ENCODE data around the gene UVRAG.

The UVRAG gene

DNA sequence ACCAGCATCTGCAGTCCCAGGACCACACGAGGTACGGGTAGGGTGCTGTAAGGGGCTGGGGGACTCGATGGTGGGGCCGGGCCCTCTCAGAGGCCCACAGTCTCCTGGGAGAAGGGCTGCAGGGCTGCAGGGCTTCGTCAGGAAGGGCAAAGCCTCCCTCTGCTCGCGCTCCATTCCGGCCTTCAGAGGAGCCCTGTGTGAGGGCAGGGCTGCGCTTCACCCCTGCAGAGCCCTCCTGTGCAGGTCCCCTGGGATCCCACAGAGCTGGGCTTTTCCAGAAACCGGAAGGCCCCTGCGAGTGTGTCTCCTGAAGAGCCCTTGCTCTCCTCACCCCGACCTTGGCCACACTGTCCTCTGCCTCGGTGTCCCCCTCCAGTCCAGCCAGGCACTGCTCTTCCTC, 364.1 kb downstream of the UVRAG start:
- H2AFZ ChIP-seq (ENCODE audit: low read depth, low read length) = no peak overlapping the region
- no peak overlapping the region for H3K4me3 ChIP-seq (ENCODE audit: insufficient read depth in 1 of 2, low read depth in 1 of 2, low read length in 2 of 2)
- no peaks in the 10 kb centered on the region for H3K36me3 ChIP-seq (ENCODE audit: control insufficient read depth in 1 of 2, insufficient read depth in 2 of 2, low read depth in 1 of 2, low read length in 2 of 2)
- no peaks in the 10 kb centered on the region for H3K9me3 ChIP-seq (ENCODE audit: control insufficient read depth, low read length)
- H2AK5ac ChIP-seq (ENCODE audit: low read length, severe bottlenecking) = no peak overlapping the region
- no peak overlapping the region for H3K4me2 ChIP-seq (ENCODE audit: low read length, poor library complexity, severe bottlenecking)
- DNase-seq = no peak
- no peak overlapping the region for H3K27ac ChIP-seq (ENCODE audit: low read length, poor library complexity, severe bottlenecking)
- no peak overlapping the region for H4K8ac ChIP-seq (ENCODE audit: low read length)
- no peaks in the 10 kb centered on the region for H3K79me1 ChIP-seq (replicated peaks; ENCODE audit: low read length, poor library complexity, severe bottlenecking)
- no peak overlapping the region for H3K23ac ChIP-seq (ENCODE audit: low read length in 2 of 2)
- H2BK15ac ChIP-seq (ENCODE audit: low read depth, poor library complexity, severe bottlenecking) = no peak overlapping the region
- H4K91ac ChIP-seq (ENCODE audit: low read length) = no peak overlapping the region
- H3K27me3 ChIP-seq (ENCODE audit: control insufficient read depth in 1 of 2, insufficient read depth in 1 of 2, low read length in 2 of 2) = peaks cover 17 to 18% of the 10 kb centered on the region in 2 experiments
- 85% methylated on average over 13 of the region's 13 CpGs for WGBS
- no peak overlapping the region for H3K4ac ChIP-seq (ENCODE audit: low read depth in 1 of 2, low read length in 2 of 2)
- H3K14ac ChIP-seq (ENCODE audit: low read length in 2 of 2) = no peak overlapping the region
- no peak overlapping the region for H2BK12ac ChIP-seq (ENCODE audit: low read length in 2 of 2)
- H2BK5ac ChIP-seq (ENCODE audit: low read depth, low read length, poor library complexity, severe bottlenecking) = no peak overlapping the region
- H3K18ac ChIP-seq (ENCODE audit: low read depth in 1 of 2, low read length in 2 of 2) = no peak overlapping the region
- H2BK120ac ChIP-seq (ENCODE audit: low read depth, low read length) = no peak overlapping the region
- H3K4me1 ChIP-seq (ENCODE audit: control insufficient read depth, insufficient read depth, low read depth, low read length) = peaks cover 5% of the 10 kb centered on the region
- no peak overlapping the region for H3K9ac ChIP-seq (ENCODE audit: low read length)

DNA sequence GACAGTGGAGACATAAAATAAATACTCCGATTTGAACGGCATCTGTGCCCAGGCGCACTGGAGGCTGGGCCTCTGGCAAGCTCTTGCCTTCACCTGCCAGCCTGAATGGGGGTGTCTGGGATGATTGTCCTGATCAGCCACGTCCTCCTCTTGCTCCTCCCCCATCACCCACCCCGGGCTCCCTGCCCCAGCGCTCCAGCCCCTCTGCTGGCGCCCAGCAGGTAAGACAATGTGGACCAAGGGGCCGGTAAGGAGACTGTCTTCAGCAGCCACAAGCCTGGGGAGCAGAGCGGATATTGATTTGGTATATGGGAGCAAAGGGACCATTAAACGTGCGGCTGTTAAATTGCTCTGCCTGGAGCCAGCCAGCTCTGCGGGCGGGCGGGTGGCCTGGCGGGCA, 366.4 kb downstream of the UVRAG start:
- no peak overlapping the region for H4K8ac ChIP-seq (ENCODE audit: low read length)
- DNase-seq = no peak
- H2AFZ ChIP-seq (ENCODE audit: low read depth, low read length) = no peak overlapping the region
- H3K36me3 ChIP-seq (ENCODE audit: control insufficient read depth in 1 of 2, insufficient read depth in 2 of 2, low read depth in 1 of 2, low read length in 2 of 2) = no peaks in the 10 kb centered on the region
- H3K4me3 ChIP-seq (ENCODE audit: insufficient read depth in 1 of 2, low read depth in 1 of 2, low read length in 2 of 2) = no peak overlapping the region
- no peak overlapping the region for H3K27ac ChIP-seq (ENCODE audit: low read length, poor library complexity, severe bottlenecking)
- H2BK15ac ChIP-seq (ENCODE audit: low read depth, poor library complexity, severe bottlenecking) = no peak overlapping the region
- H3K4me1 ChIP-seq (ENCODE audit: control insufficient read depth, insufficient read depth, low read depth, low read length) = peaks cover 5% of the 10 kb centered on the region
- no peak overlapping the region for H2BK120ac ChIP-seq (ENCODE audit: low read depth, low read length)
- H2AK5ac ChIP-seq (ENCODE audit: low read length, severe bottlenecking) = no peak overlapping the region
- no peaks in the 10 kb centered on the region for H3K9me3 ChIP-seq (ENCODE audit: control insufficient read depth, low read length)
- no peak overlapping the region for H2BK12ac ChIP-seq (ENCODE audit: low read length in 2 of 2)
- no peak overlapping the region for H3K4me2 ChIP-seq (ENCODE audit: low read length, poor library complexity, severe bottlenecking)
- H3K9ac ChIP-seq (ENCODE audit: low read length) = no peak overlapping the region
- no peak overlapping the region for H2BK5ac ChIP-seq (ENCODE audit: low read depth, low read length, poor library complexity, severe bottlenecking)
- H3K4ac ChIP-seq (ENCODE audit: low read depth in 1 of 2, low read length in 2 of 2) = no peak overlapping the region
- H3K18ac ChIP-seq (ENCODE audit: low read depth in 1 of 2, low read length in 2 of 2) = no peak overlapping the region
- no peaks in the 10 kb centered on the region for H3K79me1 ChIP-seq (replicated peaks; ENCODE audit: low read length, poor library complexity, severe bottlenecking)
- H3K23ac ChIP-seq (ENCODE audit: low read length in 2 of 2) = no peak overlapping the region
- H3K14ac ChIP-seq (ENCODE audit: low read length in 2 of 2) = no peak overlapping the region
- WGBS = 90% methylated on average over 8 of the region's 15 CpGs
- no peak overlapping the region for H4K91ac ChIP-seq (ENCODE audit: low read length)
- H3K27me3 ChIP-seq (ENCODE audit: control insufficient read depth in 1 of 2, insufficient read depth in 1 of 2, low read length in 2 of 2) = peaks cover 2 to 16% of the 10 kb centered on the region in 2 experiments

DNA sequence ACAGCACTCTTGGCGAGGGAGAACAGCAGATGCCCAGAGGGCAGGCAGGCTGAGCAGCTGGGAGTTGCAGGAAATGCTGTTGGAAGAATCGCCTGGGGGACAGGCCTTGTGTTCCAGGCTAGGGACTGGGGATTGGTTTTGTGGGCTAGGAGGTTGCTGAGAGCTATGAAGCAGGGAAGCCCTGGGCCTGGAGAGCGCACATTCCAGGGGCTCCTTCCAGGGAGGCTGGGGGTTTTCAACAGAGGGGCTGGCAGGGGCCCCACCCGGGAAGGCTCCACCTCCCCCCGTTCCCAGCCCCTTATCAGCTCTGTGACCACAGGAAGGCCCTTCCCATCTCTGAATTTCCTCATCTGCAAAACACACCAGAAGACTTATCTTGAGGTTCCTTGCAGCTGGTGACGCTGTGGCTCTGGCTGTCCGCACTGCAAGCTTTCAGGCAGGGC, 369.6 kb downstream of the UVRAG start:
- Histone ChIP-seq H2BK5ac (ENCODE audit: low read depth, low read length, poor library complexity, severe bottlenecking) (no peak overlapping the region), H4K91ac (ENCODE audit: low read length) (no peak overlapping the region), H3K79me1 (replicated peaks; ENCODE audit: low read length, poor library complexity, severe bottlenecking) (no peaks in the 10 kb centered on the region), H3K4ac (ENCODE audit: low read depth in 1 of 2, low read length in 2 of 2) (no peak overlapping the region), H2AFZ (ENCODE audit: low read depth, low read length) (no peak overlapping the region), H3K4me2 (ENCODE audit: low read length, poor library complexity, severe bottlenecking) (no peak overlapping the region), H3K23ac (ENCODE audit: low read length in 2 of 2) (no peak overlapping the region), H3K4me1 (ENCODE audit: control insufficient read depth, insufficient read depth, low read depth, low read length) (peaks cover 8% of the 10 kb centered on the region), H3K9ac (ENCODE audit: low read length) (no peak overlapping the region), H2AK5ac (ENCODE audit: low read length, severe bottlenecking) (no peak overlapping the region), H3K14ac (ENCODE audit: low read length in 2 of 2) (no peak overlapping the region), H2BK12ac (ENCODE audit: low read length in 2 of 2) (no peak overlapping the region), H3K4me3 (ENCODE audit: insufficient read depth in 1 of 2, low read depth in 1 of 2, low read length in 2 of 2) (no peak overlapping the region), H3K27ac (ENCODE audit: low read length, poor library complexity, severe bottlenecking) (no peak overlapping the region), H2BK120ac (ENCODE audit: low read depth, low read length) (no peak overlapping the region), H3K18ac (ENCODE audit: low read depth in 1 of 2, low read length in 2 of 2) (peak overlapping the region; percentile 11 to 16), H3K9me3 (ENCODE audit: control insufficient read depth, low read length) (no peaks in the 10 kb centered on the region), H4K8ac (ENCODE audit: low read length) (peak overlapping the region; percentile 55), H2BK15ac (ENCODE audit: low read depth, poor library complexity, severe bottlenecking) (peak overlapping the region; percentile 27), H3K36me3 (ENCODE audit: control insufficient read depth in 1 of 2, insufficient read depth in 2 of 2, low read depth in 1 of 2, low read length in 2 of 2) (peaks cover 0 to 3% of the 10 kb centered on the region in 2 experiments), H3K27me3 (ENCODE audit: control insufficient read depth in 1 of 2, insufficient read depth in 1 of 2, low read length in 2 of 2) (peaks cover 2 to 16% of the 10 kb centered on the region in 2 experiments)
- 50% methylated on average over 6 of the region's 7 CpGs for WGBS
- DNase-seq = peak; percentile 44

DNA sequence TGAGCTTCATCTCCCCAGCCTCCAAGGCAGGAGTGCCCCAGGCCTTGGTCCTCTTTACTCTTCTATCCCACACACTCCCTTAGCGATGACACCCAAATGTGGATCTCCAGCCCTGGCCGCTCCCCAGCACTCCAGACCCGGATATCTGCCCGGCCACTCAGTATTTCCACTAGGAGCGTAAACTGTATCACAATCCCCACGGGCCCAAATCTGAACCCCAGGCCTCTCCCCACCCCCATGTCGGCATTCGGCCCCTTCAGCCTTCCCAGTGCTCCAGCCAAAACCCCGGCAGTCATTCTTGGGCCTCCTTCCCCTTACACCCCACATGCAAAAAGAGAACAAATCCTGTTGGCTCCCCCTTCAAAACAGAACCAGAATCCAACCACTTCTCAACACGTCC, 370.5 kb downstream of the UVRAG start:
- Histone ChIP-seq H2AK5ac (ENCODE audit: low read length, severe bottlenecking) (no peak overlapping the region), H3K18ac (ENCODE audit: low read depth in 1 of 2, low read length in 2 of 2) (no peak overlapping the region), H3K23ac (ENCODE audit: low read length in 2 of 2) (no peak overlapping the region), H3K14ac (ENCODE audit: low read length in 2 of 2) (no peak overlapping the region), H3K4ac (ENCODE audit: low read depth in 1 of 2, low read length in 2 of 2) (no peak overlapping the region), H2BK15ac (ENCODE audit: low read depth, poor library complexity, severe bottlenecking) (no peak overlapping the region), H3K4me3 (ENCODE audit: insufficient read depth in 1 of 2, low read depth in 1 of 2, low read length in 2 of 2) (no peak overlapping the region), H3K36me3 (ENCODE audit: control insufficient read depth in 1 of 2, insufficient read depth in 2 of 2, low read depth in 1 of 2, low read length in 2 of 2) (peaks cover 0 to 3% of the 10 kb centered on the region in 2 experiments), H2BK120ac (ENCODE audit: low read depth, low read length) (no peak overlapping the region), H3K9ac (ENCODE audit: low read length) (peak overlapping the region; percentile 43), H3K4me1 (ENCODE audit: control insufficient read depth, insufficient read depth, low read depth, low read length) (peaks cover 3% of the 10 kb centered on the region), H3K27ac (ENCODE audit: low read length, poor library complexity, severe bottlenecking) (no peak overlapping the region), H3K4me2 (ENCODE audit: low read length, poor library complexity, severe bottlenecking) (no peak overlapping the region), H2AFZ (ENCODE audit: low read depth, low read length) (peak overlapping the region; percentile 8), H2BK12ac (ENCODE audit: low read length in 2 of 2) (no peak overlapping the region), H3K27me3 (ENCODE audit: control insufficient read depth in 1 of 2, insufficient read depth in 1 of 2, low read length in 2 of 2) (peaks cover 2 to 23% of the 10 kb centered on the region in 2 experiments), H3K79me1 (replicated peaks; ENCODE audit: low read length, poor library complexity, severe bottlenecking) (no peaks in the 10 kb centered on the region), H4K8ac (ENCODE audit: low read length) (no peak overlapping the region), H2BK5ac (ENCODE audit: low read depth, low read length, poor library complexity, severe bottlenecking) (no peak overlapping the region), H4K91ac (ENCODE audit: low read length) (no peak overlapping the region), H3K9me3 (ENCODE audit: control insufficient read depth, low read length) (no peaks in the 10 kb centered on the region)
- DNase-seq = no peak
- WGBS = 95% methylated on average over 10 of the region's 10 CpGs

Measured in mesenchymal stem cell (in vitro differentiated cells and primary cell).